ENCODE results near the gene COL16A1. TPM values are rescaled to one million over a fixed set of nuclear protein-coding genes. Genes with fewer than 3 reads are reported as not detected.
A peak's percentile ranks its signal among the peaks of the same experiment; 100 is the strongest.

The COL16A1 gene
- total RNA-seq, 2 donors from 2014 or later = 10.1 to 15.8 TPM

DNA sequence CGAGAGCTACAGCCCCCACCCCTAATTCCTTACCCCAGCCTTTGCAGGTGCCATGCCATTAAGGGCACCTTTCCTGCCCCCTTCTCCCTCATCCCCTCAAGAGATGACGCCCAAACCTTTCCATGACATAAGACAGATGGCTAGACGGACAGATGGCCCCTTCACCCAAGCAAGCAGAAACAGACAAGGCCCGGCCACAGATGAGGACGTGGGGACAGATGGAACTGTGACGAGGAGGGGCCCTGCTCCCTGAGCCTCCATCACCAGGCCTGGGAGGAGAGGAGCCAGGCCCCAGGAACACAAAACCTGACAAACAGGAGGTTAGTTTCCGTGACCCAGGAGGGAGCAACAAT is 34.4 kb downstream of the COL16A1 start:
- Histone ChIP-seq H3K4me3 (no peak overlapping the region), H3K36me3 (replicated peaks in 1 of 2; ENCODE audit: insufficient read depth in 1 of 2, low read depth in 2 of 2) (no peaks in the 10 kb centered on the region), H3K4me1 (peaks cover 15% of the 10 kb centered on the region), H3K27me3 (no peaks in the 10 kb centered on the region), H3K27ac (peak overlapping the region; percentile 1 to 69 (median 60)), H3K9me3 (no peaks in the 10 kb centered on the region)
- ATAC-seq (no peak), DNase-seq (no peak)
- TF ChIP-seq POLR2A (IDR thresholded peaks at IDR 0.05) = no peak
- TF ChIP-seq, protein P1, sequence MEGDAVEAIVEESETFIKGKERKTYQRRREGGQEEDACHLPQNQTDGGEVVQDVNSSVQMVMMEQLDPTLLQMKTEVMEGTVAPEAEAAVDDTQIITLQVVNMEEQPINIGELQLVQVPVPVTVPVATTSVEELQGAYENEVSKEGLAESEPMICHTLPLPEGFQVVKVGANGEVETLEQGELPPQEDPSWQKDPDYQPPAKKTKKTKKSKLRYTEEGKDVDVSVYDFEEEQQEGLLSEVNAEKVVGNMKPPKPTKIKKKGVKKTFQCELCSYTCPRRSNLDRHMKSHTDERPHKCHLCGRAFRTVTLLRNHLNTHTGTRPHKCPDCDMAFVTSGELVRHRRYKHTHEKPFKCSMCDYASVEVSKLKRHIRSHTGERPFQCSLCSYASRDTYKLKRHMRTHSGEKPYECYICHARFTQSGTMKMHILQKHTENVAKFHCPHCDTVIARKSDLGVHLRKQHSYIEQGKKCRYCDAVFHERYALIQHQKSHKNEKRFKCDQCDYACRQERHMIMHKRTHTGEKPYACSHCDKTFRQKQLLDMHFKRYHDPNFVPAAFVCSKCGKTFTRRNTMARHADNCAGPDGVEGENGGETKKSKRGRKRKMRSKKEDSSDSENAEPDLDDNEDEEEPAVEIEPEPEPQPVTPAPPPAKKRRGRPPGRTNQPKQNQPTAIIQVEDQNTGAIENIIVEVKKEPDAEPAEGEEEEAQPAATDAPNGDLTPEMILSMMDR (IDR thresholded peaks at IDR 0.05) = no peak
- 20 to 28% methylated on average over 7 of the region's 7 CpGs for WGBS, 2 donors
- intact Hi-C loops (cut with DNase I) = loop anchor here (10.0 kb wide), 1 partner anchor 295 kb away; no protein-coding TSS in a partner anchor

DNA sequence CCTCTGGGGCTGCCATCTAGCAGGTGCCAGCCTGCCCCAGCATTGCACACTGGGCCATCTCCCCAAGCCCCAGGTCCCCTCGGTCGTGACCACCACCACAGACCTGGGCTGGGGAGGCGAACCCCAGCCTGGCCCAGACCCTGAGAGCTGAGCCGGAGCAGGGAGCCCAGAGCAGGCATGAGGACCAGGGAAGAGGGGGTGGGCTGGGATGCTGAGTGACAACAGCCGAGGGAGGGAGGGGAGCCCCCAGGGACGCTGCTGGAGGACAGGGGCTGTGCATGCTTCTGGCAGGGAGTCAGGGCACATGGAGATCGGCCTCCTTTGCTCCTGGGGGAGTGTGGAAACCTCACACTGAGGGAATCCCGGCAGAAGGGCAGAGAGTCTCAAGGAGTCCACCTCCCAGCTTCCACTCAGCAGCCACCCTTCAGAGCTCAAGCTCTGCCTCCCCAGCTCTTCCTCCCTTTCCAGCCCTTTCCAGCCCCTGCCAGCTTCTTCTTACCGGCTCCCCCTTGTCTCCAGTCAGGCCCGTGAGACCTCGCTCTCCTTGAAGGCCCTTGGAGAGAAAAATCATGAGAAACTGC is 35.4 kb downstream of the COL16A1 start:
- no peaks in the 10 kb centered on the region for H3K9me3 ChIP-seq
- H3K27ac ChIP-seq = no peak overlapping the region
- TF ChIP-seq, protein P1 (IDR thresholded peaks at IDR 0.05) = no peak
- no peak for TF ChIP-seq POLR2A (IDR thresholded peaks at IDR 0.05)
- H3K4me3 ChIP-seq = no peak overlapping the region
- no peaks in the 10 kb centered on the region for H3K36me3 ChIP-seq (replicated peaks in 1 of 2; ENCODE audit: insufficient read depth in 1 of 2, low read depth in 2 of 2)
- intact Hi-C loops (cut with DNase I) = loop anchor here (10.0 kb wide), 1 partner anchor 296 kb away; no protein-coding TSS in a partner anchor
- peaks cover 15% of the 10 kb centered on the region for H3K4me1 ChIP-seq
- ATAC-seq = no peak
- H3K27me3 ChIP-seq = no peaks in the 10 kb centered on the region
- no peak for DNase-seq
- 54 to 64% methylated on average over 9 to 11 of the region's 11 CpGs for WGBS, 2 donors

DNA sequence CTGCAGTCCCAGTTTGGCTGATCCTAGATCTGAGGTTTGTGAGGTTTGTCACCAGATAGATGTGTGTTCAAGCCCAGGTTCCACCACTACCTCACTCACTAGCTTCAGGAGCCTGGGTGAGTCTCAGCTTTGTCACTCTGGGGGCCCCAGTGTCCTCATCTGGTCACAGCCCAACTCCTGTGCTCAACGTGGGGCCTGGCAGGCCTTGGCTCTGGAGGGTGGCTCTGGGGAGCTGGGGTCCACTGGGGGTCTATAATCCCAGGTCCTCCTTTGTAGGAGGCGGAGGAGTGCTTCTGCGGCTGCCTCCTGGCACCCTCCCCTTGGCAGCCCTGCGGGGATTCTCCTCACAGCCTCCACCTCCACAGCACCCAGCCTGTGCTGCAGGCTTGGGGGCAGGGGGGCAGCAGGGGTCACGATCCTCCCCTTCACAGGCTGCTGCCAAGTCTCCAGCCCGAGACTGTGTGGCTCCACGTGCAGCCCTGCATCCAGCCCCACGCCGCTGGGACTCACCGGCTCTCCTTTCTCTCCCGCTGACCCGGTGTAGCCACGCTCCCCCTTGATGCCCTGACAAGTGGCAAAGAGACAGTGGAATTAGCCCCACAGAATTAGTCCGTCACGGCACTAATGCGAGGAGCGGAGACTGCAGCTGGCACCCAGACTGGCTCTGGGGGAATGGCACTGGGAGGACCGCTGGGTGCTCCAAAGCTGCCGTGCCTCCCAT is 36.6 kb downstream of the COL16A1 start:
- no peak for ATAC-seq
- Histone ChIP-seq H3K4me1 (peaks cover 15% of the 10 kb centered on the region), H3K9me3 (no peaks in the 10 kb centered on the region), H3K27ac (no peak overlapping the region), H3K27me3 (no peaks in the 10 kb centered on the region), H3K4me3 (no peak overlapping the region), H3K36me3 (replicated peaks in 1 of 2; ENCODE audit: insufficient read depth in 1 of 2, low read depth in 2 of 2) (no peaks in the 10 kb centered on the region)
- peak in 1 of 3 donors; percentile 1 for TF ChIP-seq POLR2A (IDR thresholded peaks at IDR 0.05)
- TF ChIP-seq, protein P1 (IDR thresholded peaks at IDR 0.05) = no peak
- intact Hi-C loops (cut with DNase I) = loop anchor here (10.0 kb wide), 1 partner anchor 298 kb away; no protein-coding TSS in a partner anchor
- no peak for DNase-seq
- 77 to 78% methylated on average over 12 to 19 of the region's 19 CpGs for WGBS, 2 donors

DNA sequence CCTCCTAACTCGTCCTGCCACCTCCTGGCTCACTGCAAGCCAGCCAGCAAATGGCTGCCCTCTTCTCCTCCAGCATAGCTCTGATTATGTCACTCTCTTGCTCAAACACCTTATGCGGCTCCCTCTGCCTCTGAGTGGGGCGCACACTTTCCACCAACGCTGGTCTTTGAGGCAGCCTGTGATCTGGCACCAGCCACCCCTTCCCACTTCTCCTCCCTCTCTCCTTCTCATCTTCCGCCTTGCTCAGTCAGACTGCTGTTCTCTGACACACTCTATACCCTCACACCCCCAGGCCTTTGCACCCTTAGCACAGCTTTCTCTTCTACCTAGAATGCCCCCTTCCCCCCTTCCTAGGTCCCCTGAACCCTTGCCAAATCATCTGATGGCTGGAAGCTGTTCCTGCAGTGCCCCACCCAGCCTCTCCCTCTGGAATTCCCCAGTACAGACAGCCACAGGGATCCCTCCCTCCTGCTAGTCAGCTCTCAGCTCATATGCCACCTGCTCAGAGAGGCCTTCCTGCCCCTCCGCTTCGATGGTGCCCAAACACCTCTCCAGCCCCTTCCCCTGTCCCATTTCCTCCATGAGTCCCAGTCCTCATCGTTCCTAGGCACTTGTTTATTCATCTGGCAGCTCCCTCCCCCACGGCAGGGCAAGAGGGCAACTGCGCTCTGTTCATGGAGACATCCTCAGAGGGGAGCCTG is 37.4 kb downstream of the COL16A1 start:
- Histone ChIP-seq H3K9me3 (no peaks in the 10 kb centered on the region), H3K27ac (no peak overlapping the region), H3K4me3 (no peak overlapping the region), H3K4me1 (peaks cover 15% of the 10 kb centered on the region), H3K36me3 (replicated peaks in 1 of 2; ENCODE audit: insufficient read depth in 1 of 2, low read depth in 2 of 2) (no peaks in the 10 kb centered on the region), H3K27me3 (no peaks in the 10 kb centered on the region)
- peak in 1 of 3 donors; percentile 16 for TF ChIP-seq POLR2A (IDR thresholded peaks at IDR 0.05)
- TF ChIP-seq, protein P1 (IDR thresholded peaks at IDR 0.05) = no peak
- intact Hi-C loops (cut with DNase I) = loop anchor here (10.0 kb wide), 1 partner anchor 298 kb away; no protein-coding TSS in a partner anchor
- ATAC-seq (no peak), DNase-seq (peak in 3 of 4 donors; percentile 17 to 48 (median 34))
- WGBS, 2 donors = 54 to 64% methylated on average over 10 of the region's 10 CpGs
